RPMI8226 (cell line): ENCODE measurements around the gene NDUFB6.
"Not testable (repeated sequence)": the region's sequence is repeated elsewhere in the genome, so short reads cannot be mapped to it uniquely, and the experiment has no call there.

Experiments used
- DNase-seq: peaks from one replicate; pipeline ENCODE4 v3.0.0-alpha.2; 2015

The NDUFB6 gene

GRCh38 chr9:32570262-32570661 lies 2.7 kb downstream of the NDUFB6 start:
- DNase-seq: no peak

GRCh38 chr9:32566770-32567169 lies 6.2 kb downstream of the NDUFB6 start:
- no peak for DNase-seq

GRCh38 chr9:32565967-32566366 lies 7.0 kb downstream of the NDUFB6 start:
- no peak for DNase-seq

- no peak for DNase-seq
Observed at GRCh38 chr9:32558408-32558934, 14.5 kb downstream of the NDUFB6 start.

GRCh38 chr9:32554591-32554990 lies 18.4 kb downstream of the NDUFB6 start:
- DNase-seq: no peak

GRCh38 chr9:32554107-32554506 lies 18.9 kb downstream of the NDUFB6 start:
- DNase-seq: no peak

GRCh38 chr9:32552172-32552872 lies 20.6 kb downstream of the NDUFB6 start, which contains the start of the genes SMIM27 and TOPORS:
Gene SMIM27, plus strand, starts transcription at chr9:32552327. Its CDS starts 108 bp downstream, at chr9:32552435.
Gene TOPORS, minus strand, starts transcription at chr9:32552586. Its CDS starts 150 bp downstream, at chr9:32552436.
- peak; percentile 93 for DNase-seq

- DNase-seq: peak; percentile 53
Observed at GRCh38 chr9:32551276-32552051, 21.5 kb downstream of the NDUFB6 start.

- peak; percentile 85 for DNase-seq
Observed at GRCh38 chr9:32550562-32551275, 22.2 kb downstream of the NDUFB6 start.

- peak; percentile 5 for DNase-seq
Observed at GRCh38 chr9:32550150-32550561, 22.8 kb downstream of the NDUFB6 start.

- not testable (repeated sequence) for DNase-seq
Observed at GRCh38 chr9:32548213-32548612, 24.7 kb downstream of the NDUFB6 start.

- no peak for DNase-seq
Observed at GRCh38 chr9:32545884-32546283, 27.1 kb downstream of the NDUFB6 start.

- DNase-seq: no peak
Observed at GRCh38 chr9:32543047-32543446, 29.9 kb downstream of the NDUFB6 start.

- no peak for DNase-seq
Observed at GRCh38 chr9:32533816-32534215, 39.1 kb downstream of the NDUFB6 start.

- DNase-seq: no peak
Observed at GRCh38 chr9:32533336-32533735, 39.6 kb downstream of the NDUFB6 start.

GRCh38 chr9:32526707-32527048 lies 46.3 kb downstream of the NDUFB6 start:
- DNase-seq: no peak

GRCh38 chr9:32526041-32526706 lies 46.8 kb downstream of the NDUFB6 start, which contains the start of gene RIGI:
Gene RIGI, minus strand, starts transcription at chr9:32526196. Its CDS starts 30 bp downstream, at chr9:32526166.
- DNase-seq: peak; percentile 87

GRCh38 chr9:32525709-32526030 lies 47.3 kb downstream of the NDUFB6 start:
- DNase-seq: no peak

- no peak for DNase-seq
Observed at GRCh38 chr9:32524892-32525708, 47.9 kb downstream of the NDUFB6 start.

- DNase-seq: not testable (repeated sequence)
Observed at GRCh38 chr9:32524558-32524891, 48.4 kb downstream of the NDUFB6 start.

GRCh38 chr9:32523910-32524309 lies 49.0 kb downstream of the NDUFB6 start:
- DNase-seq: no peak

GRCh38 chr9:32518276-32518675 lies 54.7 kb downstream of the NDUFB6 start:
- DNase-seq: no peak
